Measurements from ENCODE around the gene MOB3A.

Gene MOB3A

GRCh38 chr19:2057484-2058469 lies 38.3 kb downstream of the MOB3A start:
- peaks cover 17% of the 10 kb centered on the region for H3K4me1 ChIP-seq (ENCODE audit: control insufficient read depth, insufficient read depth, low read length)
- no peak overlapping the region for H3K4me3 ChIP-seq (ENCODE audit: low read length)
- H3K27ac ChIP-seq (ENCODE audit: low read length): no peak overlapping the region
- no peaks in the 10 kb centered on the region for H3K9me3 ChIP-seq (ENCODE audit: control insufficient read depth, insufficient read depth, low read length)
- H3K27me3 ChIP-seq (ENCODE audit: control insufficient read depth, insufficient read depth, low read length): no peaks in the 10 kb centered on the region
- no CpG with 5 or more reads among the region's 23 CpGs for WGBS (ENCODE audit: insufficient coverage, insufficient read length)
- DNase-seq (ENCODE audit: low read depth, low spot score): no peak
- no peaks in the 10 kb centered on the region for H3K36me3 ChIP-seq (ENCODE audit: control insufficient read depth, insufficient read depth, low read length)

GRCh38 chr19:2056837-2057192 lies 39.3 kb downstream of the MOB3A start:
- H3K4me1 ChIP-seq (ENCODE audit: control insufficient read depth, insufficient read depth, low read length): peaks cover 12% of the 10 kb centered on the region
- H3K4me3 ChIP-seq (ENCODE audit: low read length): no peak overlapping the region
- no peak overlapping the region for H3K27ac ChIP-seq (ENCODE audit: low read length)

GRCh38 chr19:2055931-2056836 lies 39.9 kb downstream of the MOB3A start:
- H3K36me3 ChIP-seq (ENCODE audit: control insufficient read depth, insufficient read depth, low read length): no peaks in the 10 kb centered on the region
- WGBS (ENCODE audit: insufficient coverage, insufficient read length): no CpG with 5 or more reads among the region's 22 CpGs
- H3K27ac ChIP-seq (ENCODE audit: low read length): no peak overlapping the region
- H3K4me3 ChIP-seq (ENCODE audit: low read length): no peak overlapping the region
- H3K27me3 ChIP-seq (ENCODE audit: control insufficient read depth, insufficient read depth, low read length): no peaks in the 10 kb centered on the region
- no peak for DNase-seq (ENCODE audit: low read depth, low spot score)
- H3K9me3 ChIP-seq (ENCODE audit: control insufficient read depth, insufficient read depth, low read length): no peaks in the 10 kb centered on the region
- H3K4me1 ChIP-seq (ENCODE audit: control insufficient read depth, insufficient read depth, low read length): peaks cover 14% of the 10 kb centered on the region

More at GRCh38 chr19:2056837-2057192, 39.3 kb downstream of the MOB3A start:
- no peak for DNase-seq (ENCODE audit: low read depth, low spot score)
- Histone ChIP-seq H3K27me3 (ENCODE audit: control insufficient read depth, insufficient read depth, low read length) (no peaks in the 10 kb centered on the region), H3K9me3 (ENCODE audit: control insufficient read depth, insufficient read depth, low read length) (no peaks in the 10 kb centered on the region), H3K36me3 (ENCODE audit: control insufficient read depth, insufficient read depth, low read length) (no peaks in the 10 kb centered on the region)
- WGBS (ENCODE audit: insufficient coverage, insufficient read length): no CpG with 5 or more reads among the region's 5 CpGs

GRCh38 chr19:2054763-2055162 lies 41.4 kb downstream of the MOB3A start:
- no peak overlapping the region for H3K27ac ChIP-seq (ENCODE audit: low read length)
- H3K9me3 ChIP-seq (ENCODE audit: control insufficient read depth, insufficient read depth, low read length): no peaks in the 10 kb centered on the region
- no peak for DNase-seq (ENCODE audit: low read depth, low spot score)
- H3K36me3 ChIP-seq (ENCODE audit: control insufficient read depth, insufficient read depth, low read length): no peaks in the 10 kb centered on the region
- no peaks in the 10 kb centered on the region for H3K27me3 ChIP-seq (ENCODE audit: control insufficient read depth, insufficient read depth, low read length)
- H3K4me3 ChIP-seq (ENCODE audit: low read length): no peak overlapping the region
- WGBS (ENCODE audit: insufficient coverage, insufficient read length): no CpG with 5 or more reads among the region's 8 CpGs
- H3K4me1 ChIP-seq (ENCODE audit: control insufficient read depth, insufficient read depth, low read length): peaks cover 13% of the 10 kb centered on the region

DNA sequence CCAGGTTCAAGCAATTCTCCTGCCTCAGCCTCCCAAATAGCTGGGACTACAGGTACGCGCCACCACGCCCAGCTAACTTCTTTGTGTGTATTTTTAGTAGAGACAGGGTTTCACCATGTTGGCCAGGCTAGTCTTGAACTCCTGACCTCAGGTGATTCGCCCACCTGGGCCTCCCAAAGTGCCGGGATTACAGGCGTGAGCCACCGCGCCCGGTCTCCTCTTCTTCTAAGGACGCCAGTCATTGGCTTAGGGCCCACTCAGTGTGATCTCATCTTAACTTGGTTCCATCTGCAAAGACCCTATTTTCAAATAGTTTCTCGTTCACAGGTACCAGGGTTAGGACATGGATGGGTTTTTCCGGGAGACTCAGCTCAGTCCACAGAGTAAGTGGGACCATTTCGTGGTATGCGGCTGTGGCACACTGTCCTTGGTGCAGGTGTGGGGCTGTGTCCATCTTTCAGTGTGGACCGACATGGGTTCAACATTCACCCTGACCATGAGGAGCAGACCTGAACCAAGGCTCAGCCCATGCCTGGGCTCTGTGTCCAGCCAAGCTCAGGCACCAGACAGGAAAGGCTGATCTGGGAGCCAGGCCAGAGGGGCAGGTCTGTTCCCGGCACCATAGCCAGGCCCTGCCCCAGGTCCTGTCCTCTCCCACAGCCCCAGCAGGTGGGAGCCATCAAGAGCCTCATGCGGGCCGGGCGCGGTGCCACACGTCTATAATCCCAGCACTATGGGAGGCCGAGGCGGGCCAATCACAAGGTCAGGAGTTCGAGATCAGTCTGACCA lies 42.3 kb downstream of the MOB3A start:
- H3K27ac ChIP-seq (ENCODE audit: low read length): no peak overlapping the region
- no peaks in the 10 kb centered on the region for H3K9me3 ChIP-seq (ENCODE audit: control insufficient read depth, insufficient read depth, low read length)
- no peaks in the 10 kb centered on the region for H3K27me3 ChIP-seq (ENCODE audit: control insufficient read depth, insufficient read depth, low read length)
- WGBS (ENCODE audit: insufficient coverage, insufficient read length): no CpG with 5 or more reads among the region's 24 CpGs
- no peak overlapping the region for H3K4me3 ChIP-seq (ENCODE audit: low read length)
- H3K4me1 ChIP-seq (ENCODE audit: control insufficient read depth, insufficient read depth, low read length): peaks cover 11% of the 10 kb centered on the region
- no peak for DNase-seq (ENCODE audit: low read depth, low spot score)
- peaks cover 2% of the 10 kb centered on the region; the same call in 1 of the 2 replicates for H3K36me3 ChIP-seq (ENCODE audit: control insufficient read depth, insufficient read depth, low read length)

- WGBS (ENCODE audit: insufficient coverage, insufficient read length): no CpG with 5 or more reads among the region's 18 CpGs
- no peaks in the 10 kb centered on the region for H3K27me3 ChIP-seq (ENCODE audit: control insufficient read depth, insufficient read depth, low read length)
- no peak overlapping the region; the same call in 1 of the 2 replicates for H3K4me3 ChIP-seq (ENCODE audit: low read length)
- no peak for DNase-seq (ENCODE audit: low read depth, low spot score)
- H3K4me1 ChIP-seq (ENCODE audit: control insufficient read depth, insufficient read depth, low read length): peaks cover 11% of the 10 kb centered on the region
- no peak overlapping the region for H3K27ac ChIP-seq (ENCODE audit: low read length)
- H3K36me3 ChIP-seq (ENCODE audit: control insufficient read depth, insufficient read depth, low read length): peaks cover 5% of the 10 kb centered on the region; the same call in 1 of the 2 replicates
- H3K9me3 ChIP-seq (ENCODE audit: control insufficient read depth, insufficient read depth, low read length): no peaks in the 10 kb centered on the region
These were observed 44.1 kb downstream of the MOB3A start for GRCh38 chr19:2051773-2052704.

- H3K4me1 ChIP-seq (ENCODE audit: control insufficient read depth, insufficient read depth, low read length): peaks cover 8% of the 10 kb centered on the region
- no peaks in the 10 kb centered on the region for H3K9me3 ChIP-seq (ENCODE audit: control insufficient read depth, insufficient read depth, low read length)
- H3K36me3 ChIP-seq (ENCODE audit: control insufficient read depth, insufficient read depth, low read length): peaks cover 10% of the 10 kb centered on the region; the same call in 1 of the 2 replicates
- H3K27ac ChIP-seq (ENCODE audit: low read length): no peak within 1 kb of the TSS
- H3K4me3 ChIP-seq (ENCODE audit: low read length): peak within 1 kb of the TSS; percentile 89
- H3K27me3 ChIP-seq (ENCODE audit: control insufficient read depth, insufficient read depth, low read length): no peaks in the 10 kb centered on the region
- DNase-seq (ENCODE audit: low read depth, low spot score): no peak
- WGBS (ENCODE audit: insufficient coverage, insufficient read length): no CpG with 5 or more reads among the region's 93 CpGs
These were observed 44.9 kb downstream of the MOB3A start, which contains the start of gene MKNK2 for GRCh38 chr19:2050991-2051772. Gene MKNK2, minus strand, starts transcription at chr19:2051244. Its CDS starts 393 bp downstream, at chr19:2050851.

- DNase-seq (ENCODE audit: low read depth, low spot score): no peak
- Histone ChIP-seq H3K9me3 (ENCODE audit: control insufficient read depth, insufficient read depth, low read length) (no peaks in the 10 kb centered on the region), H3K36me3 (ENCODE audit: control insufficient read depth, insufficient read depth, low read length) (peaks cover 16% of the 10 kb centered on the region; the same call in 1 of the 2 replicates), H3K4me3 (ENCODE audit: low read length) (peak overlapping the region; percentile 89), H3K4me1 (ENCODE audit: control insufficient read depth, insufficient read depth, low read length) (peaks cover 7% of the 10 kb centered on the region; the same call in 1 of the 2 replicates), H3K27me3 (ENCODE audit: control insufficient read depth, insufficient read depth, low read length) (no peaks in the 10 kb centered on the region), H3K27ac (ENCODE audit: low read length) (no peak overlapping the region)
- no CpG with 5 or more reads among the region's 49 CpGs for WGBS (ENCODE audit: insufficient coverage, insufficient read length)
These were observed 45.7 kb downstream of the MOB3A start for GRCh38 chr19:2050349-2050990.

Measured in iPS DF 6.9 (cell line).